ENCODE measurements around the gene ETV7.
"Not testable (repeated sequence)": the region's sequence is repeated elsewhere in the genome, so short reads cannot be mapped to it uniquely, and the experiment has no call there.

GRCh38 chr6:36363371-36363752, 24.1 kb downstream of the ETV7 start:
- TF ChIP-seq JUNB (IDR thresholded peaks at IDR 0.05; ENCODE audit: unreplicated experiment): not testable (repeated sequence)
- TF ChIP-seq, protein P1, sequence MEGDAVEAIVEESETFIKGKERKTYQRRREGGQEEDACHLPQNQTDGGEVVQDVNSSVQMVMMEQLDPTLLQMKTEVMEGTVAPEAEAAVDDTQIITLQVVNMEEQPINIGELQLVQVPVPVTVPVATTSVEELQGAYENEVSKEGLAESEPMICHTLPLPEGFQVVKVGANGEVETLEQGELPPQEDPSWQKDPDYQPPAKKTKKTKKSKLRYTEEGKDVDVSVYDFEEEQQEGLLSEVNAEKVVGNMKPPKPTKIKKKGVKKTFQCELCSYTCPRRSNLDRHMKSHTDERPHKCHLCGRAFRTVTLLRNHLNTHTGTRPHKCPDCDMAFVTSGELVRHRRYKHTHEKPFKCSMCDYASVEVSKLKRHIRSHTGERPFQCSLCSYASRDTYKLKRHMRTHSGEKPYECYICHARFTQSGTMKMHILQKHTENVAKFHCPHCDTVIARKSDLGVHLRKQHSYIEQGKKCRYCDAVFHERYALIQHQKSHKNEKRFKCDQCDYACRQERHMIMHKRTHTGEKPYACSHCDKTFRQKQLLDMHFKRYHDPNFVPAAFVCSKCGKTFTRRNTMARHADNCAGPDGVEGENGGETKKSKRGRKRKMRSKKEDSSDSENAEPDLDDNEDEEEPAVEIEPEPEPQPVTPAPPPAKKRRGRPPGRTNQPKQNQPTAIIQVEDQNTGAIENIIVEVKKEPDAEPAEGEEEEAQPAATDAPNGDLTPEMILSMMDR (conservative IDR thresholded peaks at IDR 0.05; ENCODE audit: low read depth in 2 of 2): not testable (repeated sequence)
